NCI-H446 (cell line): ENCODE results near the gene SLC35A1.

Experiments
- DNase-seq, 2 experiments: peaks; one replicate each; lab custom pipeline; 2025; lab: John Stamatoyannopoulos, UW

SLC35A1 gene

DNA sequence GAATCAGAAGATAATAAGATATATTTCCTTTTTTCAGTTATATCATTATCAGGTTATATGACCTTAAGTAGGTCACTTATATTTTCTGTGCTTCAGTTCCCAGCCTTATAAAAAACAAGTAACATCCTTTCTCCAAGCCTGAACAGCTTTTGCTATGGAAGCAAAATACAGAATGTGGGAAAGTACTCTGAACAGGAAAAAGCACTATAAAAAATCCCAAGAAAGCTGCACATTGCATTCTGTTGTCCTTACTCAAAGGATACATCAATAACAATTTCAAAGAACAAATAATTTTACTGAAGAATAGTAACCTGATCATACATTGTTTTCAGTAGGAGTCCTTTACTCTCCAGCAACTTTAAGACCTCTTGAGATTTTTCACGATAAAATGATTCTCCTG is 56.4 kb downstream of the SLC35A1 start:
- DNase-seq, result no peak

DNA sequence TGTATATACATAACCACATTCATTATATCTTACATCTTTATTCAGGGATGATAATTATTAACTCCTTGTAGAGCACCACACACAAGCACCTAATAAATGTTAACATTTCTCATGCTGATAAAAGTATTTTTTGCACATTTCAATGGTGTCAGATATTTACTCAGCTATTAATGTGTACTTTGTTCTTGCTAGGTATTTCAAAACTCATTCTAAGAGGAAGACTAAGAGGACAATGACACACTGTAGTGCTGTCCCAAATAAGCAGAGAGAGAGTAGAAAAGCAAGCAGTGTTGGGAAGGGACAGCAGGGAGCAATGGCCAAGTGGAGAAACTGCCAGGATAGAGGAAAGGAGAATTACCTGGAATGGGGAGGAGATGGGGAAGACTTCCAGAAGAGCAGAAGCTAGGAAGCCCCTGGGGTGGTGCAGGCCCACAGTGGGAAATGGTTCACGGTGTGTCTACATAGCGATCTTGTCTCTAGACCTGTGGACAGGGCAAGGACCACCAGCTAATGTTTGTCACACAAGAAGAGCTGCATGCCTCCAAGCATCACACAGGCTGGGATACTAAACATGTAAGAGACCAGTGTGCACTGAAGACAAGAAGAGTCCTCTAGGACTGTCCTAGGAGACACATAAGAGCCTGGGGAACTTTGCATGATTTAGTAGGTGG is 61.7 kb downstream of the SLC35A1 start:
- no peak for DNase-seq

DNA sequence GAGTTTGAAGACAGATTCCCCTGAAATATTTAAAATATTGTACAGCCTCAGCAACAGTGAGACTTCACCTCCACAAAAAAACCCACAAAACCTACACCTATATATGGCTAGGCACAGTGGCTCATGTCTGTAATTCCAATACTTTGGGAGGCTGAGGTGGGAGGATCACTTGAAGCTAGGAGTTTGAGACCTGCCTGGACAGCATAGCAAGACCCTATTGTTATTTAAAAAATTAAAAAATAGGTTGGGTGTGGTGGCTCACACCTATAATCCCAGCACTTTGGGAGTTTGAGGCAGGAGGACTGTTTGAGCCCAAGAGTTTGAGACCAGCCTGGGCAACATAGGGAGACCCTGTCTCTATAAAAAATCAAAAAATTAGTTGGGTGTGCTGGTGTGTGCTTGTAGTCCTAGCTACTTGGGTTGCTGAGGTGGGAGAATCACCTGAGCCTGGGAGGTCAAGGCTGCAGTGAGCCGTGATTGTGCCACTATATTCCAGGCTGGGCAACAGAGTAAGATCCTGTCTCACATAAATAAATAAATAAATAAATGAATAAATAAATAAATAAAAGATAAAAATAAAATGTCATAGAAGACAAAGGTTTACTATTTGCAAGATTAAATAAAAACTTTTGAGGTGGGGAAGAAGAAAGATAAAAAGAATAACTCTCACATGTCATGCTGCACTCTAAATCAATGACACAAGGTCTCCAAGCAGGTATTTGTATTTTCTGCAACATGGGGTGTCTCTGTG is 65.9 kb downstream of the SLC35A1 start:
- no peak for DNase-seq

DNA sequence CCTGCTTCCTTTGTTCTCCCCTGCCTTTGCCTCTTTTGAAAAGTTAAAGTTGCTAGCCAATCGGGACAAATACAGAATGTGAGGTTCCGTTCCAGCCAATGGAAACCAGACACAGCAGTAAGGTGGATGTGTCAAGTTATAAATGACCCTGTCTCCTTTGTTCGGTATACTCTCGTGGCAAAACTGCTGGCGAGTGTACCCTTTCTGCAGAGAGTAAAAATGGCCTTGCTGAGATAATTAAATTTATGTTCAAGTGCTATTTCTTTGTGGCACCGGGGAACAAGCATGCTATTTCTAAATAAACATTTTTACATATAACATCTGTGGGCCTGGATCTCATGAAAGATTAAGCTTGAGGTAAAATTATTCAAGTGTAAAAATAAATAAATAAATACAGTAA is 66.8 kb downstream of the SLC35A1 start:
- DNase-seq, result no peak

DNA sequence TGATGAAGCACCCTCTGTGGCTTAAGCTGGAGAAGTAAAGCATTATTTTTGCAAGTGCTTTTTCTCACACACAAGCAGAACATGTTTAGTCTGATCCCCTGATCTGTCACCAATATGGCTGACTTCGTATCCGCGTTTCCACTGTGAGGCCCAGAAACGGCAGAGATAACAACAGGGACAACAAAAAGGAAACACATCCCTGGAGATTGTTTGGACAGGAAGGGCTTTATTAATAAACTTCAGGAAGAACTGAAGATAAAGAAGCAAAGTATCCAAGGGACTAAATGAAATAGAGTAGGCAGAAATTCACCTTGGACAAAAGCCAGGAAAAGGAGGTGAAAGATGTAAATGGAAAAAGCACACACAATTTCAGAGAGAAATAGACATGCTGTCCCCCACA is 67.8 kb downstream of the SLC35A1 start:
- DNase-seq, result no peak

DNA sequence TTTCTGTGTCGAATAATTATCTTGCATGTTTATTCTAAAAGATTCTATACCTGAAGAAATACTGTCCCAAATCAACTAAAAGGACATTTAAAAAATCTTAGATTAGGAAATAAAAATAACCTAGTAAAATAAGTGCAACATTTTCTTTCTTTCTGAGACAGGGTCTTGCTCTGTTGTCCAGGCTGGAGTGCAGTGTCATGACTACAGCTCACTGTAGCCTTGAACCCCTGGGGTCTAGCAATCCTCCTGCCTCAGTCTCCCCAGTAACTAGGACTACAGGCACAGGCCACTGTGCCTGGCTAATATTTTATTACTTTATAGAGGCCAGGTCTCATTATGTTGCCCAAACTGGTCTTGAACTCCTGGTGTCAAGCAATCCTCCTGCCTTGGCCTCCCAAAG is 68.3 kb downstream of the SLC35A1 start:
- DNase-seq, result no peak

DNA sequence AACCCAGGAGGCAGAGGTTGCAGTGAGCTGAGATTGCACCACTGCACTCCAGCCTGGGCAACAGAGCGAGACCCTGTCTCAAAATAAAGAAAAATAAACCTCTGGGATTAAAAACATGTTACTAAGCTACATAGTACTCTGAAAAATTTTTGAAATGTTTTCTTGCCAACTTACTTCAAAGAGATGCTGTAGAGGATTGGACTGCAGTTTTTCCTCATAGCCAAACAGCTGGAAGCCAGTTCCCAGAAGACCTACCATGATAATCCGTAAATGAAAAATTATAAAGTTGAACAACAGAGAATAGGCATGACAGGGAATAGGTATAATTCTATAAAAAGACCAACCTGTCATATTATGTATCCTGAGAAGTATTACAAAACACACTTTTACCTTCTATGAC is 69.0 kb downstream of the SLC35A1 start:
- no peak for DNase-seq

DNA sequence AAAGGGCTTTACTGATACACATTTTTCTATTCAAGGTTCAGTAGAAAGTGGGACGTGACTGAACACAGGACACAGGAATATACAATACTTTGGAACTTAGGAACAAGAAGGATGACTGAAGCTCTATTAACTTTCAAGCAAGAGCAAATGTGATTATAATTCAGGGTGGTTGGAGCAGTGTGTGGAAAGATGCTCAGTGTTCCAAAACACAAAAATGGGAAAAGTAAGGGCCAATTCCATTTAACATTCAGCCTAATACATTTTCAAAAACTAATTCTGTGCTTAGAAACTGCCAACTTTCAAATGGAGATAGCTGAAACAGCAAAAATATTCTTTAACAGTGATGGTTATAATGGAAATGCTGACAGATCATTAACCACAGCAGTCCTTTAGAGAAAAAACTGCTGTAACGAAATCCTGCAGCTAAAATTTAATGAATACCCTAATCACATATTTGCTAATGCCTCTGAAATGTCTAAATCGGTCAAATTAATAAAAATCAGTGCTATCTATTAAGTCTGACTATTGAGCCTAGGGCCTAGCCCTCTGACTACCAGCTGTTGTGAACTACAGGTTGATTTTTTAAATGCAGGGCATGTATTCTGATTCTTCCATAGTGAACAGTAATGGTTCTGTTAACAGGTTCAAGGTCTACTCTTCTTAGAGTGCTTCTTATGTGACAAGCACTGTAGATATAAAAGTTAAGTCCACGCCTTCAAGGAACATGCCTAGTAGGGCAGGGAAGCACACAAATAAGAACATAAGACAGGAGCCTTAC is 71.1 kb downstream of the SLC35A1 start:
- DNase-seq, result no peak

DNA sequence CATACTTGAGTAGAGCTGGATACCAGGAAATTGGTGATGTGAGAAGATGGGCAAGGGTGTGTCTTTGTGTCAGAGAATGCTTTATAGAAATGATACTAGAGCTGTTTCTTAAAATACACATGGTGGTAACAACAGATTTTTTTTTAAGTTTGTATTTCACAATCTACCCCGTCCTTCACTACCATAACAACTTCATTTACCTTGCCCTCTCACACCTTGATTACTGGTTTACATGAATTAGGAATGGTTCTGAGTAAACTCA is 71.6 kb downstream of the SLC35A1 start:
- no peak for DNase-seq

DNA sequence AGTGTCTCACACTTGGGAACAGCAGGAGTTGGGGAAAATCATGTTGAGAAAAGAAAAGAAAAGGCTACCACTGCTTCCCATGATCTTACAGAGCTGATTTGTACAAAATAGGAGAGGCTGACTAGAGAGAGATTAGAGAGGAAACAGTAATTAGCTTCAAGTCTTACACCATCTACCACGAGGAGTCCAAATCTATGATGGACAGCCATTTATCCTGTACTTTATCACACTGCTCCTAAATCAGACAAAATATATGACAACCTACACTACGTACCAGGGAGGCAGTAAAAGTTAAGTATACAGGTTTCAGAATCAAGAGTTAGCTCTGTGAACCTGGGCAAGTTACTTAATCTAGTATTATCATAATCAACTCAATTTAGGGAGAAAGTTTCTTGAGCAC is 79.0 kb downstream of the SLC35A1 start:
- DNase-seq, result no peak

DNA sequence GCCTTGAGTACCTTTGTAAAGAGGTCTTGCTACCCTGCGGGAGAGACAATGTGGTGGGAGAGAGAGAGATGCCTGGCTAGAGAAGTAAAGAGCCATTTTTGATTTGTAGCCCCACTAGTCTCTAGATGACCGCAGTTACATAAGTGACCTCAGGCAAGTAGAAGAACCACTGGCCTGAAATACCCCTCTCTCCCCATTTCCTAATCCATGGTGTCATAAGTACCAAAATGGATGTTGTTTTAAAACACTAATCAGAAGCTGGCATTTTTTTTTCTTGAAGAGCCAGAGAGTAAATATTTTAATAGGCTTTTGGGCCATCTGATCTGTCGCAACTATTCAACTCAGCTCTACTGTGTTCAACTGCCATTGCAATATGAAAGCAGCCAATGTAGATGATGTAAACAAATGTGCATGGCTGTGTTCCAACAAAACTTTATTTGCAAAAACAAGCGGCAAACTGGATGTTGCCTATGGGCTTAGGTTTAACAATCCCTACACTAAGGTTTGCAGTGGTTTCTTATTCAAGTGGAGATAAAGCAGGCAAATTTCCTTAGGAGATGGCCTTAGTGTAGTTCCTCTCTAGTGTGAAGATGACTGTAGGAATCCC is 80.5 kb downstream of the SLC35A1 start:
- no peak for DNase-seq

DNA sequence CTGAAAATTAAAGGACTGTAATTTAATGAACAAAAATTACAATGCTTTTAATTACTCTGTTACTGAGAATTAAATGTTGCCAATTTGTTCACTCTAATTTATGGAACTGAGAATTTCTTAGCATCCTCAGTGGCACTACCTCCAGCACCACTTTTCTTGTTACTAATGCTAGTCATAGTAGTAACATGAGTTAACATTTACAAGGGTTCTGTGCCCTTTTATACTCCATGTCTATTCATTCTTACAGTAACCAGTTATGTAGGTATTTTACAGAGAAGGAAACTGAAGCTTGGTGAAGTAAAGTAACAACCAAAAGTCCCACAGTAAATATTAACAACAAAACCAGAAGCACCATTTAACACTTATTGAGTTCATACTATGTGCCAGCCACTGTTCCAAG is 82.7 kb downstream of the SLC35A1 start:
- no peak for DNase-seq

DNA sequence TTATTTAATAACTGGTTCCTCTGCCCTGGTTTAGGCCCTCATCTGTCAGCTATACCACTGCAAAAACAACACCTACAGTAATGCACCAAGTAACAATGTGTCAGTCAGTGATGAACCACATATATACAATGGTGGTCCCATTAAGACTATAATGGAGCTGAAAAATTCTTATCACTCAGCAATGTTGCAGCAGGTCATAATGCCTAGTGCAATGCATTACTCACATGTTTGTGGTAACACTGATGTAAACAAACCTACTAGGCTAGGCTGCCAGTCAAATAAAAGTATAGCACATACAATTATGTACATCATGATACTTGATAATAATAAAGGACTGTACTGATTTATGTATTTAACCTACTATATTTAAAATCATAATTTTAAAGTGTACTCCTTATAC is 85.7 kb downstream of the SLC35A1 start:
- no peak for DNase-seq

DNA sequence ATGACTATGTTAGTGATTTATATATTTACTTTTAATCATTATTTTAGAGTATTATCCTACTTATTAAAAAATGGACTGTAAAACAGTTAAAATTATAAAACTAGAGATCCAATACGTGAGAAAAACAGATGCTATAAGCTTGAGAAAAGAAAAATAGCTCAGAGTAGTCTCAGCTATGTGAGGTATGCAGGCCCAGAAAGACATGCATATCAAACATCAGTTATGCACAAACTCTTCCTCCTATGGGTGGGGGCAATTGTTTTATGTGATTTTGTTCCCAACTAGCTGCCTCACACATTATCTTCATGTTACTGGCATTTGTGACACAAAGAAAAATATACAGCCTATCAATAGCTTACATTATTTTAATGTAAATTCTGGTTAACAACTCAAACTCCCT is 88.2 kb downstream of the SLC35A1 start:
- DNase-seq, result no peak
